Subcutaneous adipose tissue (tissue), 4 donors: ENCODE results near the gene CDC26. TPM values are rescaled to one million over a fixed set of nuclear protein-coding genes. Genes with fewer than 3 reads are reported as not detected.

Source experiments
- total RNA-seq, 4 donors: library from RNA; depleted of rRNA; stranded (reverse); fragments of >200 nt; gene quantifications; one replicate each; pipeline ENCODE4 v1.1.0, GENCODE V29; 2016
- TF ChIP-seq, protein P1 (sequence below): fragments of 450-650 bp; IDR thresholded peaks from one replicate; pipeline ENCODE4 v1.5.1; 2016; ENCODE audit warnings: low read depth, mild to moderate bottlenecking, control low read depth, antibody characterized with exemption, moderate library complexity

Gene CDC26
- total RNA-seq, 4 donors from 2014 or later, result 18.3 to 68.2 (median 31.5) TPM

DNA sequence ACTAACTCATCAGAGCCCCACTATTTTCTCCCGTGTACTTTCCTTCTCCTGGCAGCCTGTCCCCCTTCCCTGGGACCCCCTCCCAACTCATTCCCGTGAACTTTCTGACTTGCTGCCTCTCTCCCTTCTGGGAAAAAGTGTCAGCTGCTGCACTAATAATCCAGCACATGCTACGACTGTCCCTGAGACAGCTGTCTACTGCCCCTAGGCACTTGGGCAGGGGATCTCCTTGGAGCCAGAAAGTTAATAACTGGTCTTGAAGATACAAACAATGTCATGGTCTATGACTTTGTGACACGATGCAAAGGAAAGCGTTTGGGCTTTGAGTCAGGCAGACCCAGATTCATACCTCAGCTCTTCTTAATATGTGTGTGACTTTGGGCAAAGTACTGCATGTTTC lies 37.9 kb upstream of the CDC26 start:
- TF ChIP-seq, protein P1, sequence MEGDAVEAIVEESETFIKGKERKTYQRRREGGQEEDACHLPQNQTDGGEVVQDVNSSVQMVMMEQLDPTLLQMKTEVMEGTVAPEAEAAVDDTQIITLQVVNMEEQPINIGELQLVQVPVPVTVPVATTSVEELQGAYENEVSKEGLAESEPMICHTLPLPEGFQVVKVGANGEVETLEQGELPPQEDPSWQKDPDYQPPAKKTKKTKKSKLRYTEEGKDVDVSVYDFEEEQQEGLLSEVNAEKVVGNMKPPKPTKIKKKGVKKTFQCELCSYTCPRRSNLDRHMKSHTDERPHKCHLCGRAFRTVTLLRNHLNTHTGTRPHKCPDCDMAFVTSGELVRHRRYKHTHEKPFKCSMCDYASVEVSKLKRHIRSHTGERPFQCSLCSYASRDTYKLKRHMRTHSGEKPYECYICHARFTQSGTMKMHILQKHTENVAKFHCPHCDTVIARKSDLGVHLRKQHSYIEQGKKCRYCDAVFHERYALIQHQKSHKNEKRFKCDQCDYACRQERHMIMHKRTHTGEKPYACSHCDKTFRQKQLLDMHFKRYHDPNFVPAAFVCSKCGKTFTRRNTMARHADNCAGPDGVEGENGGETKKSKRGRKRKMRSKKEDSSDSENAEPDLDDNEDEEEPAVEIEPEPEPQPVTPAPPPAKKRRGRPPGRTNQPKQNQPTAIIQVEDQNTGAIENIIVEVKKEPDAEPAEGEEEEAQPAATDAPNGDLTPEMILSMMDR, result no peak

DNA sequence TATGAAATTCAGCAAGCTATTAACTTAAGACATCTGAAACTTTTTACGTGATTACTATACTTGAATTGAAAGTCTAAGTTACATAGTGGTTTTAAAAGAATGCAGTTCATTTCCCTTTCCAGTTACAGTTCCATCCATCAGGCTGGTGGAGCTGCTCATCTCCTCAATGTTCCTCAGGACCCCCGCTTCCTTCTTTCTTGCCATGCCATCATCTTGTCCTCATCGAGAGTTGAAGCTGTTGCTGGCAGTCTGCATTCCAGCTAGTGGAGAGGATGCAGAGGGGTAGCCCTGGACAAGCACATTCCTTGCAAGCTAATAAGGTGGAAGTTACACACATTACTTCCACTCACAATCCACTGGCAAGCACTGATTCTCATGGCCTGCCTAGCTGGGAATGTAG lies 36.6 kb upstream of the CDC26 start:
- TF ChIP-seq, protein P1, result no peak

- TF ChIP-seq, protein P1, result no peak
These were observed 35.2 kb upstream of the CDC26 start for GRCh38 chr9:113310538-113310937.

GRCh38 chr9:113309204-113309813 lies 33.9 kb upstream of the CDC26 start:
- TF ChIP-seq, protein P1, result no peak

- TF ChIP-seq, protein P1, result no peak
These were observed 32.1 kb upstream of the CDC26 start for GRCh38 chr9:113307396-113307975.

- TF ChIP-seq, protein P1, result no peak
These were observed 31.2 kb upstream of the CDC26 start for GRCh38 chr9:113306566-113306965.

GRCh38 chr9:113302792-113303418 lies 27.5 kb upstream of the CDC26 start, which contains the start of gene RNF183:
TSS of gene RNF183 (minus strand) at chr9:113303376. CDS start at chr9:113298184, 5,192 bp downstream.
- TF ChIP-seq, protein P1, result no peak
